ENCODE results near the gene TMEM116.

GRCh38 chr12:111942557-111942956, 70.4 kb downstream of the TMEM116 start:
- TF ChIP-seq, protein P1, sequence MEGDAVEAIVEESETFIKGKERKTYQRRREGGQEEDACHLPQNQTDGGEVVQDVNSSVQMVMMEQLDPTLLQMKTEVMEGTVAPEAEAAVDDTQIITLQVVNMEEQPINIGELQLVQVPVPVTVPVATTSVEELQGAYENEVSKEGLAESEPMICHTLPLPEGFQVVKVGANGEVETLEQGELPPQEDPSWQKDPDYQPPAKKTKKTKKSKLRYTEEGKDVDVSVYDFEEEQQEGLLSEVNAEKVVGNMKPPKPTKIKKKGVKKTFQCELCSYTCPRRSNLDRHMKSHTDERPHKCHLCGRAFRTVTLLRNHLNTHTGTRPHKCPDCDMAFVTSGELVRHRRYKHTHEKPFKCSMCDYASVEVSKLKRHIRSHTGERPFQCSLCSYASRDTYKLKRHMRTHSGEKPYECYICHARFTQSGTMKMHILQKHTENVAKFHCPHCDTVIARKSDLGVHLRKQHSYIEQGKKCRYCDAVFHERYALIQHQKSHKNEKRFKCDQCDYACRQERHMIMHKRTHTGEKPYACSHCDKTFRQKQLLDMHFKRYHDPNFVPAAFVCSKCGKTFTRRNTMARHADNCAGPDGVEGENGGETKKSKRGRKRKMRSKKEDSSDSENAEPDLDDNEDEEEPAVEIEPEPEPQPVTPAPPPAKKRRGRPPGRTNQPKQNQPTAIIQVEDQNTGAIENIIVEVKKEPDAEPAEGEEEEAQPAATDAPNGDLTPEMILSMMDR (IDR thresholded peaks at IDR 0.05): no peak
- TF ChIP-seq POLR2AphosphoS5 (IDR thresholded peaks at IDR 0.05) (peak in 1 of 4 donors; percentile 45), POLR2A (IDR thresholded peaks at IDR 0.05) (no peak)

Data from sigmoid colon (tissue), 4 donors.